ENCODE measurements around the gene LHX1. TPM values are rescaled to one million over a fixed set of nuclear protein-coding genes. Genes with fewer than 3 reads are reported as not detected.

LHX1 gene
- total RNA-seq, 2 experiments from 2014 or later: not detected

DNA sequence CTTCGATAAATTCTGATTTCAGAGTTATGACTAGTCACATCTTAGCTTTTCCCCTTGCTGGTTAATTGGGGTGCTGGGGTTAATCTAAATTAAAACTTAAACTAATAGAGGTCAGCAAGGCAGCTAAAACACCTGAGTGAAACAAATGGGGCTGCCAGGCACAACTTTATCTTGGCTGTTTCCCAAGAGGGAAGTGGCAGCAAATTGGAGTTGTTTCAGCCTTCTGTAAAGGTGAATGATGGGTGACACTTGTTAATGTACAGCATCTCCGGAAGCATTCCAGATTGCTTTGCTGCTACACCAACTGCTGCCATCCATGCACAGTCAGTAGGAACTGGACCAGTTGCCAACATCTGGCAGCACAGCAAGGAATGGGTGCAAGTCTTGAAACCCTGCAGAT lies 55.4 kb downstream of the LHX1 start:
- no peaks in the 10 kb centered on the region for H3K27me3 ChIP-seq (ENCODE audit: control insufficient read depth in 1 of 2, insufficient read depth in 2 of 2, low read length in 2 of 2)
- no peaks in the 10 kb centered on the region for H3K27me3 Mint-ChIP-seq
- no peaks in the 10 kb centered on the region for H3K4me1 ChIP-seq (ENCODE audit: insufficient read depth, low read length)
- DNase-seq (no peak), ATAC-seq (ENCODE audit: poor library complexity) (no peak)
- no peak overlapping the region for H3K27ac ChIP-seq (ENCODE audit: low read depth in 1 of 2, low read length in 2 of 2)
- H3K36me3 ChIP-seq (ENCODE audit: insufficient read depth, low read length): peaks cover 97% of the 10 kb centered on the region
- ChIA-PET CTCF (interaction anchor here (0.7 to 0.9 kb wide), 2 partner anchors 28 to 73 kb away, joined by 3 to 4 read pairs; no protein-coding TSS in a partner anchor), POLR2A (no interaction called here)
- H3K9me3 ChIP-seq (ENCODE audit: control insufficient read depth in 1 of 2, insufficient read depth in 1 of 2, low read length in 2 of 2): no peaks in the 10 kb centered on the region
- H3K27ac Mint-ChIP-seq: no peak overlapping the region
- H3K4me3 Mint-ChIP-seq: no peak overlapping the region
- intact Hi-C loops (cut with DNase I, micrococcal nuclease): no loop called here
- no peaks in the 10 kb centered on the region for H3K9me3 Mint-ChIP-seq
- no peak overlapping the region for H3K4me3 ChIP-seq (ENCODE audit: low read length)
- peaks cover 5% of the 10 kb centered on the region for H3K4me1 Mint-ChIP-seq (ENCODE audit: low read depth)
- peaks cover 95% of the 10 kb centered on the region for H3K36me3 Mint-ChIP-seq (ENCODE audit: low read depth)
- TF ChIP-seq, protein P1, sequence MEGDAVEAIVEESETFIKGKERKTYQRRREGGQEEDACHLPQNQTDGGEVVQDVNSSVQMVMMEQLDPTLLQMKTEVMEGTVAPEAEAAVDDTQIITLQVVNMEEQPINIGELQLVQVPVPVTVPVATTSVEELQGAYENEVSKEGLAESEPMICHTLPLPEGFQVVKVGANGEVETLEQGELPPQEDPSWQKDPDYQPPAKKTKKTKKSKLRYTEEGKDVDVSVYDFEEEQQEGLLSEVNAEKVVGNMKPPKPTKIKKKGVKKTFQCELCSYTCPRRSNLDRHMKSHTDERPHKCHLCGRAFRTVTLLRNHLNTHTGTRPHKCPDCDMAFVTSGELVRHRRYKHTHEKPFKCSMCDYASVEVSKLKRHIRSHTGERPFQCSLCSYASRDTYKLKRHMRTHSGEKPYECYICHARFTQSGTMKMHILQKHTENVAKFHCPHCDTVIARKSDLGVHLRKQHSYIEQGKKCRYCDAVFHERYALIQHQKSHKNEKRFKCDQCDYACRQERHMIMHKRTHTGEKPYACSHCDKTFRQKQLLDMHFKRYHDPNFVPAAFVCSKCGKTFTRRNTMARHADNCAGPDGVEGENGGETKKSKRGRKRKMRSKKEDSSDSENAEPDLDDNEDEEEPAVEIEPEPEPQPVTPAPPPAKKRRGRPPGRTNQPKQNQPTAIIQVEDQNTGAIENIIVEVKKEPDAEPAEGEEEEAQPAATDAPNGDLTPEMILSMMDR (IDR thresholded peaks at IDR 0.05): no peak

DNA sequence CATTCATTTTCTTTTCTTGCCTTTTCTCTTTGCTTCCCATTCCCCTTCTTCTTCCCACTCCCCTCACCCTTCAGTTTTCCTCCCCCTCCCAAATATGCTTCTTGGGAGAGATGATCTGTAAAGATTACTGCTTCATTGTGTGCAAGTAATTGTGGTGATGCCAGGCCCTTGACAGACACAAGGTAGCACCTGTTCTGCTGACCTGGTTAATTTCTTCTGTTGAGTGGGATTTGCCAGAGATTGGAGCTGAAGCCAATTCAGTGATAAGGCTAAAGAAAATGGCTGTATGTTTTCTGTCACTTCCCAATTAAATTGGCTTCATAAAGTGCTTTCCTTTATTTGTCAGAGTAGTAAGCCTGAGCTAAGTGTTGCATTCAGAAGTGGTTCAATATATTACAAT lies 56.0 kb downstream of the LHX1 start:
- no peaks in the 10 kb centered on the region for H3K27me3 Mint-ChIP-seq
- TF ChIP-seq, protein P1 (IDR thresholded peaks at IDR 0.05): no peak
- no peaks in the 10 kb centered on the region for H3K9me3 ChIP-seq (ENCODE audit: control insufficient read depth in 1 of 2, insufficient read depth in 1 of 2, low read length in 2 of 2)
- H3K4me3 Mint-ChIP-seq: no peak overlapping the region
- H3K4me3 ChIP-seq (ENCODE audit: low read length): no peak overlapping the region
- H3K9me3 Mint-ChIP-seq: no peaks in the 10 kb centered on the region
- ChIA-PET CTCF (interaction anchor here (0.9 kb wide), 1 partner anchor 27 kb away, joined by 3 read pairs; no protein-coding TSS in a partner anchor), POLR2A (no interaction called here)
- DNase-seq: no peak
- H3K4me1 ChIP-seq (ENCODE audit: insufficient read depth, low read length): no peaks in the 10 kb centered on the region
- H3K27ac Mint-ChIP-seq: no peak overlapping the region
- peaks cover 5% of the 10 kb centered on the region for H3K4me1 Mint-ChIP-seq (ENCODE audit: low read depth)
- peaks cover 97% of the 10 kb centered on the region for H3K36me3 Mint-ChIP-seq (ENCODE audit: low read depth)
- ATAC-seq (ENCODE audit: poor library complexity): no peak
- H3K36me3 ChIP-seq (ENCODE audit: insufficient read depth, low read length): peaks cover 97% of the 10 kb centered on the region
- intact Hi-C loops (cut with DNase I, micrococcal nuclease): no loop called here
- H3K27me3 ChIP-seq (ENCODE audit: control insufficient read depth in 1 of 2, insufficient read depth in 2 of 2, low read length in 2 of 2): no peaks in the 10 kb centered on the region
- H3K27ac ChIP-seq (ENCODE audit: low read depth in 1 of 2, low read length in 2 of 2): no peak overlapping the region

Other genes with a start within 250 kb of the LHX1 start
- gene AATF, start 11.5 kb downstream of the LHX1 start, total RNA-seq: 10 to 100 TPM; 40.3 to 40.8 TPM

All from CD4-positive, alpha-beta T cell (primary cell).